ENCODE measurements around the gene PLEKHG4B. TPM values are rescaled to one million over a fixed set of nuclear protein-coding genes. Genes with fewer than 3 reads are reported as not detected.
"Not testable (repeated sequence)": the region's sequence is repeated elsewhere in the genome, so short reads cannot be mapped to it uniquely, and the experiment has no call there.

PLEKHG4B gene
- total RNA-seq, 1 experiment from 2014 or later, result 0.02 TPM

- DNase-seq (ENCODE audit: low read depth, low spot score); H3K4me3 ChIP-seq (replicated peaks in 1 of 2; ENCODE audit: low read depth in 1 of 2, low read length in 2 of 2); H2AFZ ChIP-seq (ENCODE audit: low read depth, low read length, poor library complexity, severe bottlenecking); H3K4me2 ChIP-seq (ENCODE audit: low read length); H3K27ac ChIP-seq (ENCODE audit: low read depth, low read length); H3K9me3 ChIP-seq (ENCODE audit: control insufficient read depth in 1 of 2, insufficient read depth in 1 of 2, low read depth in 1 of 2, low read length in 2 of 2); H3K36me3 ChIP-seq (ENCODE audit: control insufficient read depth in 1 of 2, insufficient read depth in 2 of 2, low read length in 2 of 2); intact Hi-C loops (cut with micrococcal nuclease); BruUV-seq (replicated peaks); RAD21 ChIA-PET (ENCODE audit: low non-redundant PET in 1 of 2, low total read pairs in 2 of 2, uncharacterized antibody in 2 of 2, unreplicated experiment in 2 of 2); H3K9ac ChIP-seq (ENCODE audit: low read length); H3K9me2 ChIP-seq (ENCODE audit: insufficient read depth); H3K79me2 ChIP-seq (ENCODE audit: insufficient read depth, low read length); ATAC-seq; POLR2A ChIA-PET; H4K20me1 ChIP-seq (ENCODE audit: insufficient read depth); H3K4me1 ChIP-seq (ENCODE audit: control insufficient read depth in 1 of 2, insufficient read depth in 2 of 2, low read length in 2 of 2): not testable (repeated sequence)
- CTCF ChIA-PET, result interaction anchor here (1.1 kb wide), 1 partner anchor 84 kb away, joined by 3 read pairs; no protein-coding TSS in a partner anchor
- peaks cover 51% of the 10 kb centered on the region for H3K27me3 ChIP-seq (ENCODE audit: insufficient read depth, low read length)
Measured at GRCh38 chr5:104106-104505, 12.1 kb downstream of the PLEKHG4B start.

DNA sequence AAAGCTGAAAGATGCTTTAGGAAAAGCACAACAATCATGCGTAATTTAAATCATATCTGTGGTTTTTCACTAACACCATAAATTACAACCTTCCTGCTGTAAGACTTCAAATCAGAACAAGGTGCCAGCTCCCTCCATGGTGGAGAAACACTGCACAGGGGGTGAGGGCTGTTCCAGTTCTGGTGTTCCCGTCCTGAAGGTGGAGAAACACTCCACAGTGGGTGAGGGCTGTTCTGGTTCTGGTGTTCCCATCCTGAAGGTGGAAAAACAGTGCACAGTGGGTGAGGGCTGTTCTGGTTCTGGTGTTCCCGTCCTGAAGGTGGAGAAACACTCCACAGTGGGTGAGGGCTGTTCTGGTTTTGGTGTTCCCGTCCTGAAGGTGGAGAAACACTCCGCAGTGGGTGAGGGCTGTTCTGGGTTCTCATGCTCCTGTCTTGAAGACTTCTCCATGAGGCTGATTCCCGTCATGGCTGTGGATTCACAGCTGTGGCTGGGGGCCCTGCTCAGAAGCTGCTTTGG, 12.9 kb downstream of the PLEKHG4B start:
- H3K9ac ChIP-seq (ENCODE audit: low read length), result no peak overlapping the region
- DNase-seq (ENCODE audit: low read depth, low spot score) (no peak), ATAC-seq (no peak)
- H3K79me2 ChIP-seq (ENCODE audit: insufficient read depth, low read length), result no peaks in the 10 kb centered on the region
- H3K4me1 ChIP-seq (ENCODE audit: control insufficient read depth in 1 of 2, insufficient read depth in 2 of 2, low read length in 2 of 2), result no peaks in the 10 kb centered on the region
- H3K4me3 ChIP-seq (replicated peaks in 1 of 2; ENCODE audit: low read depth in 1 of 2, low read length in 2 of 2), result no peak overlapping the region
- CTCF ChIA-PET, result interaction anchor here (1.1 kb wide), 1 partner anchor 84 kb away, joined by 3 read pairs; no protein-coding TSS in a partner anchor
- H3K36me3 ChIP-seq (ENCODE audit: control insufficient read depth in 1 of 2, insufficient read depth in 2 of 2, low read length in 2 of 2), result no peaks in the 10 kb centered on the region
- H3K27ac ChIP-seq (ENCODE audit: low read depth, low read length), result no peak overlapping the region
- no peaks in the 10 kb centered on the region for H4K20me1 ChIP-seq (ENCODE audit: insufficient read depth)
- TF ChIP-seq EGR1 (IDR thresholded peaks at IDR 0.05; ENCODE audit: low read depth), result no peak
- TF ChIP-seq ELF1 (IDR thresholded peaks at IDR 0.05; ENCODE audit: borderline replicate concordance, low read depth), result no peak
- no peak for TF ChIP-seq CBX3 (IDR thresholded peaks at IDR 0.05; ENCODE audit: low read depth)
- no peak for TF ChIP-seq TCF7L2 (IDR thresholded peaks at IDR 0.05; ENCODE audit: borderline replicate concordance, extremely low read depth, insufficient read depth, insufficient read length)
- TF ChIP-seq SRF (IDR thresholded peaks at IDR 0.05; ENCODE audit: low read depth), result no peak
- no peak for TF ChIP-seq ZNF274 (IDR thresholded peaks at IDR 0.05; ENCODE audit: low read depth, low read length)
- no peak for TF ChIP-seq POLR2AphosphoS5 (IDR thresholded peaks at IDR 0.05; ENCODE audit: low read depth, low read length)
- no peak for TF ChIP-seq SP1 (IDR thresholded peaks at IDR 0.05; ENCODE audit: low read depth)
- no peak for TF ChIP-seq RAD21 (IDR thresholded peaks at IDR 0.05; ENCODE audit: low read depth)
- TF ChIP-seq, protein P1, sequence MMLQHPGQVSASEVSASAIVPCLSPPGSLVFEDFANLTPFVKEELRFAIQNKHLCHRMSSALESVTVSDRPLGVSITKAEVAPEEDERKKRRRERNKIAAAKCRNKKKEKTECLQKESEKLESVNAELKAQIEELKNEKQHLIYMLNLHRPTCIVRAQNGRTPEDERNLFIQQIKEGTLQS (IDR thresholded peaks at IDR 0.05), result no peak
- no peak for TF ChIP-seq YY1 (IDR thresholded peaks at IDR 0.05; ENCODE audit: extremely low read depth, insufficient replicate concordance, low read depth, low read length)
- no peak for TF ChIP-seq EZH2 (IDR thresholded peaks at IDR 0.05)
- TF ChIP-seq SIN3A (IDR thresholded peaks at IDR 0.05; ENCODE audit: low read depth), result no peak
- TF ChIP-seq, protein P2, sequence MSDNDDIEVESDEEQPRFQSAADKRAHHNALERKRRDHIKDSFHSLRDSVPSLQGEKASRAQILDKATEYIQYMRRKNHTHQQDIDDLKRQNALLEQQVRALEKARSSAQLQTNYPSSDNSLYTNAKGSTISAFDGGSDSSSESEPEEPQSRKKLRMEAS (IDR thresholded peaks at IDR 0.05), result no peak
- TF ChIP-seq, protein P3, sequence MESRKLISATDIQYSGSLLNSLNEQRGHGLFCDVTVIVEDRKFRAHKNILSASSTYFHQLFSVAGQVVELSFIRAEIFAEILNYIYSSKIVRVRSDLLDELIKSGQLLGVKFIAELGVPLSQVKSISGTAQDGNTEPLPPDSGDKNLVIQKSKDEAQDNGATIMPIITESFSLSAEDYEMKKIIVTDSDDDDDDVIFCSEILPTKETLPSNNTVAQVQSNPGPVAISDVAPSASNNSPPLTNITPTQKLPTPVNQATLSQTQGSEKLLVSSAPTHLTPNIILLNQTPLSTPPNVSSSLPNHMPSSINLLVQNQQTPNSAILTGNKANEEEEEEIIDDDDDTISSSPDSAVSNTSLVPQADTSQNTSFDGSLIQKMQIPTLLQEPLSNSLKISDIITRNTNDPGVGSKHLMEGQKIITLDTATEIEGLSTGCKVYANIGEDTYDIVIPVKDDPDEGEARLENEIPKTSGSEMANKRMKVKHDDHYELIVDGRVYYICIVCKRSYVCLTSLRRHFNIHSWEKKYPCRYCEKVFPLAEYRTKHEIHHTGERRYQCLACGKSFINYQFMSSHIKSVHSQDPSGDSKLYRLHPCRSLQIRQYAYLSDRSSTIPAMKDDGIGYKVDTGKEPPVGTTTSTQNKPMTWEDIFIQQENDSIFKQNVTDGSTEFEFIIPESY (IDR thresholded peaks at IDR 0.05; ENCODE audit: extremely low read depth, insufficient replicate concordance, low read length), result no peak
- no peak for TF ChIP-seq CEBPB (IDR thresholded peaks at IDR 0.05; ENCODE audit: low read depth)
- intact Hi-C loops (cut with micrococcal nuclease), result no loop called here
- H3K9me3 ChIP-seq (ENCODE audit: control insufficient read depth in 1 of 2, insufficient read depth in 1 of 2, low read depth in 1 of 2, low read length in 2 of 2), result no peaks in the 10 kb centered on the region
- H3K9me2 ChIP-seq (ENCODE audit: insufficient read depth), result no peaks in the 10 kb centered on the region
- POLR2A ChIA-PET, result no interaction called here
- peaks cover 44% of the 10 kb centered on the region for H3K27me3 ChIP-seq (ENCODE audit: insufficient read depth, low read length)
- BruUV-seq (replicated peaks), result no TSS peak
- RAD21 ChIA-PET (ENCODE audit: low non-redundant PET in 1 of 2, low total read pairs in 2 of 2, uncharacterized antibody in 2 of 2, unreplicated experiment in 2 of 2), result no interaction called here
- H2AFZ ChIP-seq (ENCODE audit: low read depth, low read length, poor library complexity, severe bottlenecking), result no peak overlapping the region
- H3K4me2 ChIP-seq (ENCODE audit: low read length), result no peak overlapping the region

Measured in HCT116 (cell line).